AG04449 (cell line): ENCODE results near the gene KCNH1.

Source experiments
- CTCF ChIA-PET: fragments of 350-600 bp; formaldehyde crosslinking; extraction: SDS; loops from one replicate; lab custom pipeline; 2021; ENCODE audit warnings: antibody characterized with exemption; lab: Yijun Ruan, JAX
- POLR2A ChIA-PET: fragments of 400-600, 350-600 bp; formaldehyde crosslinking; extraction: SDS; loops from one replicate; lab custom pipeline; 2020; ENCODE audit warnings: antibody characterized with exemption, inconsistent platforms; lab: Yijun Ruan, JAX
- DNase-seq: peaks from one replicate; pipeline ENCODE4 v3.0.0-alpha.2; 2010; ENCODE audit warnings: low read depth, low spot score
- H3K4me3 ChIP-seq: 2 replicates; pipeline ENCODE4 v1.5.1; 2011; ENCODE audit warnings: low read depth, mild to moderate bottlenecking, control low read depth, low read length
- TF ChIP-seq, protein P1 (sequence below): IDR thresholded peaks from one replicate; pipeline ENCODE4 v1.5.1; 2011; ENCODE audit warnings: mild to moderate bottlenecking, moderate library complexity, low read length, control low read depth, inconsistent platforms; ENCODE audit not compliant: insufficient read depth; ENCODE audit errors: missing control alignments

Gene KCNH1

DNA sequence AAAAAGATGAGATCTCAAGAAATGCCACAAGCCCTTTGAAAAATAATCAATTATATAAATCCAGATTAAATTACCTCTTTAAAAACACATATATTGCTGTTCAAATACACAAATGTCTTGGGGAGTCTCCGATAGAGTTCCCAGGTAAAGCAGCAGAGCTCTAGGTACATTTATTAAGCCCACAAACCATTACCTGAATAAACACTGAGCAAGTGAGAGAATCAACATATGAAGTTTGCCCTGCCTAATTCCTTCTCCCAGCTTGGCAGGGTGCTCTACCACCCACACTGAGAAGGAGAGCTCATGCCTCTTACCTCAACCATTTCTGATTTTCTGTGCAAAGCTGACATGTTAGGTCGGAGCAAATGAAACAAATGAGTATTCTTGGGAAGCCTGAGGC is 402.4 kb downstream of the KCNH1 start:
- TF ChIP-seq, protein P1, sequence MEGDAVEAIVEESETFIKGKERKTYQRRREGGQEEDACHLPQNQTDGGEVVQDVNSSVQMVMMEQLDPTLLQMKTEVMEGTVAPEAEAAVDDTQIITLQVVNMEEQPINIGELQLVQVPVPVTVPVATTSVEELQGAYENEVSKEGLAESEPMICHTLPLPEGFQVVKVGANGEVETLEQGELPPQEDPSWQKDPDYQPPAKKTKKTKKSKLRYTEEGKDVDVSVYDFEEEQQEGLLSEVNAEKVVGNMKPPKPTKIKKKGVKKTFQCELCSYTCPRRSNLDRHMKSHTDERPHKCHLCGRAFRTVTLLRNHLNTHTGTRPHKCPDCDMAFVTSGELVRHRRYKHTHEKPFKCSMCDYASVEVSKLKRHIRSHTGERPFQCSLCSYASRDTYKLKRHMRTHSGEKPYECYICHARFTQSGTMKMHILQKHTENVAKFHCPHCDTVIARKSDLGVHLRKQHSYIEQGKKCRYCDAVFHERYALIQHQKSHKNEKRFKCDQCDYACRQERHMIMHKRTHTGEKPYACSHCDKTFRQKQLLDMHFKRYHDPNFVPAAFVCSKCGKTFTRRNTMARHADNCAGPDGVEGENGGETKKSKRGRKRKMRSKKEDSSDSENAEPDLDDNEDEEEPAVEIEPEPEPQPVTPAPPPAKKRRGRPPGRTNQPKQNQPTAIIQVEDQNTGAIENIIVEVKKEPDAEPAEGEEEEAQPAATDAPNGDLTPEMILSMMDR = no peak
- POLR2A ChIA-PET = no interaction called here
- no peak for DNase-seq
- H3K4me3 ChIP-seq = no peak overlapping the region
- CTCF ChIA-PET = interaction anchor here (1.0 kb wide), 1 partner anchor 254 kb away, joined by 3 read pairs; no protein-coding TSS in a partner anchor

DNA sequence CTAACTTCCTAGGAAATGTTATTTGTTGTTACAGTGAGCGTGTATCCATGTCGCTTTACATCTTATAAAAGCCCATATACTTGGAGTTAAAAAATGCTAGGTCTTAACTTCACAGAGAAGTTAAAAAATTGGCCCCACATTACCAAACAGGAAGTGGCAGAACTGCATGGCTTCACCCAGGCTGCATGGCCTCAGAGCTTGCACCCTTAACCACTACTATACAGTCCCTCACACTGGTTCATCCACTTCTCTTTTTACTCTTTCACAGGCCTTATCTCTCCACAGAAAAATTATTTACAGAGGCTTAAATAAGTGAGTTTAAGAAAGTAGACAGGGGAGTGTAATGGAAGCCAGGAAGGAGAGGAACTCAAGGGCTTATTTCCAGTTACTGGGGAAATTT is 402.8 kb downstream of the KCNH1 start:
- ChIA-PET POLR2A (no interaction called here), CTCF (interaction anchor here (1.0 kb wide), 1 partner anchor 253 kb away, joined by 3 read pairs; no protein-coding TSS in a partner anchor)
- no peak overlapping the region for H3K4me3 ChIP-seq
- no peak for DNase-seq
- TF ChIP-seq, protein P1 = no peak

DNA sequence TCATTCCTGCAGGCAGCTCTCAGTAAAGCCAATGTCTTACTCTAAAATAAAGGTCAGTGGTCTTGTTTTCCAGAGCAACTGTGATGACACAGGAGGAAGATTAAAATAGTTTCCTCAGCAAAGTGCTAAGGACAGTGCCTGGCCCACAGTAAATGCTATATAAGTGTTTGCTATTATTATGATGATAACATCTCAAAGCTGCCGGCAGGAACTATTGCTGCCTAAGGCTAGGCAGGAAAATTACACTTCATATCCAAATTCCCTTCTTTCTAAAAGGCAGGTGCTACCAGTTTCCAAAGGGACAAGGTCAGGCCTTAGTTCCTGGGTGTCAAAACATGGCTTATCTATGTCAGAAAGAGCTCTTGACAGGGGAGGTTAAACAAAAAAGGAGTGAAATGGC is 403.9 kb downstream of the KCNH1 start:
- TF ChIP-seq, protein P1 = no peak
- no peak overlapping the region for H3K4me3 ChIP-seq
- no peak for DNase-seq
- ChIA-PET CTCF (no interaction called here), POLR2A (no interaction called here)

DNA sequence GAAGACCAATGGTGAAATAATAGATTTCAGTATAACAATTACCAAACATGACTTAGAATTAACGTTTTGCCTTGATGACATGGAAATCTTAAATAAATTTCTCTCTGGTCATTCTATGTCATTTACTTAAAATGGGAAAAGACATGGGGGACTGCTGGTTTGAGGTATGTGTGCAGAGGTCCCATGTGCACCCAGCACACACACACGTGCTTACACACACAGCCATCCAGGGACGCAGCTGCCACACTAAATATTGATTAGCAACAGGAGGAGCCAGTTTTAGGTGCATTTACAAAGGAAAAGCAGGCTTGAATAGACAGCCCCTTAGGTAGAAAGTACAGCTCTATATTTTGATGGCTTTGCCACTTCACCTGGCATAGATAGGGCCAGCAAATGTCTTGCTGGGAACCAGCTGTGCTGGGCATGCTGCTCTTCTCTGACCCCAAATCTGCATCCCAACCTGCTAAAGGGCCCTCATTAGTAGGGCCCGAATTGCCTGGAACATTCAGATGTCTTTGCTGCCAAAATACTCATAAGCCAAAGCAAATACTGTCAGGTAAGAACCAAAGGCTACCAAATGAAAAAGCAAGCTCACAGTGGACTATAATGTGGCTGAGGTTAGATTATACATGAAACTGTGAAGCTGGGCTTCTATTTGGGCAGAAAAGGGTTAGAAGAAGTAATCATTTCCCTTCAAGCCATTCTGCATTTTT is 405.4 kb downstream of the KCNH1 start:
- ChIA-PET CTCF (interaction anchor here (1.1 kb wide), 1 partner anchor 10 kb away, joined by 4 read pairs; no protein-coding TSS in a partner anchor), POLR2A (no interaction called here)
- TF ChIP-seq, protein P1 = no peak
- no peak overlapping the region for H3K4me3 ChIP-seq
- no peak for DNase-seq

DNA sequence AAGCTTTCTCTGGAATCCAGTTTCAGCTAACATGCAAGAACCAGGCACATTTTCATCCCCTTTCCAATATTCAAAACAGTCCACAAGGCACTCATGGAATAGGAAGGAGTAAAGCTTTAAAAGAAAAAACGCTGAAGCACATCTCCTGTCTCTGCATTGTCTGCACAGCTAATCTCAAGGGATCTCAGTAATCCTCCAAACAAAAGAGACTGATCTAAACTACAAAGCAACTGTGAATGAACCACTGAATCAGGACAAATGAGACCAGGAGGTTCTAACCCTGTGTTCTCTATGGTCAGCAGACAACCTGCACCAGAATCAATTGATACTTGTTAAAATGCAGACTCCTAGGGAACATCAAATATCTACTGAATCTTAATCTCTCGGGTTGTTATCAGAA is 406.2 kb downstream of the KCNH1 start:
- H3K4me3 ChIP-seq = no peak overlapping the region
- POLR2A ChIA-PET = no interaction called here
- CTCF ChIA-PET = no interaction called here
- TF ChIP-seq, protein P1 = no peak
- no peak for DNase-seq

DNA sequence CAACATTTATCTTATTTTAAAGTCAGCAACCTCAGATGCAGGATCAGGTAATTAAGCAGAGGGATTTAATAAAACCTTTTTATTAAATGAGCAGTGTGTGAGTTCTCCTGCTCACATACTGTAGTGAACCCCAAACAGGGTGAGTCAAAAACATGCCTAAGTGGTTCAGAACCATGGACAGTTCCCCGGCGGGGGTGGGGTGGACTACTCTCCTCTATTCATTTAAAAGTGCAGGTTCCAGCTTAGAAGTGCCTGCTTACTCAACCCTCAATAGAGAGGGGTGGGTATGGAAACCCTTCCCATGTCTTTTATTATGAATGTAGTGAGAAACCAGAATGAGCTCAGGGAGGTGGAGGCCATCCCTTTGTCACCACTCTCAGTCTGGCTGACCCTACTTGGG is 407.3 kb downstream of the KCNH1 start:
- CTCF ChIA-PET = no interaction called here
- DNase-seq = no peak

More for the DNA sequence above, 407.3 kb downstream of the KCNH1 start:
- TF ChIP-seq, protein P1 = no peak
- POLR2A ChIA-PET = no interaction called here
- no peak overlapping the region for H3K4me3 ChIP-seq
